Stomach (tissue), 4 donors: ENCODE measurements around the gene HCK.

Experiments
- POLR2A ChIP-seq, 4 donors: fragments of 450-650 bp; IDR thresholded peaks; one replicate each; pipeline ENCODE4 v1.6.1; 2016; ENCODE audit warnings: antibody characterized with exemption in 4 of 4, control low read depth in 2 of 4, mild to moderate bottlenecking in 1 of 4, moderate library complexity in 1 of 4
- POLR2AphosphoS5 ChIP-seq, 3 donors: sonication (generic); formaldehyde crosslinking; IDR thresholded peaks; one replicate each; pipeline ENCODE4 v1.6.1; 2016; ENCODE audit warnings: antibody characterized with exemption in 3 of 3

GRCh38 chr20:32004963-32005362, 47.1 kb upstream of the HCK start:
- TF ChIP-seq POLR2AphosphoS5 (IDR thresholded peaks at IDR 0.05) (no peak), POLR2A (IDR thresholded peaks at IDR 0.05) (no peak)
